Mesendoderm (in vitro differentiated cells): ENCODE measurements around the gene ATL2.

ENCODE experiments used
- DNase-seq: peaks from one replicate; pipeline ENCODE4 v3.0.0; 2013
- H2AK5ac ChIP-seq: 2 replicates; pipeline ENCODE4 v1.6.1; 2013; ENCODE audit warnings: low read length, inconsistent platforms
- H2BK120ac ChIP-seq: 2 replicates; pipeline ENCODE4 v1.6.1; 2013; ENCODE audit warnings: low read depth, mild to moderate bottlenecking, low read length, moderate library complexity, mixed read lengths
- H2BK15ac ChIP-seq: replicated peaks from 2 replicates; pipeline ENCODE4 v1.6.1; 2013; ENCODE audit warnings: low read depth, mild to moderate bottlenecking, moderate library complexity
- H2BK5ac ChIP-seq: 2 replicates; pipeline ENCODE4 v1.6.1; 2013; ENCODE audit warnings: low read length, inconsistent platforms
- H3K18ac ChIP-seq: 2 replicates; pipeline ENCODE4 v1.6.1; 2013; ENCODE audit warnings: mild to moderate bottlenecking, low read length, mixed read lengths
- H3K23ac ChIP-seq: one replicate; pipeline ENCODE4 v1.6.1; 2013; ENCODE audit warnings: low read length
- H3K27ac ChIP-seq: 2 replicates; pipeline ENCODE4 v1.5.1; 2013; ENCODE audit warnings: low read depth, mild to moderate bottlenecking, inconsistent platforms, low read length, moderate library complexity
- H3K27me3 ChIP-seq: 2 replicates; pipeline ENCODE4 v1.6.1; 2013; ENCODE audit warnings: low read length, control low read depth, mild to moderate bottlenecking, inconsistent platforms; ENCODE audit not compliant: insufficient read depth, poor library complexity
- H3K36me3 ChIP-seq: 2 replicates; pipeline ENCODE4 v1.6.1; 2013; ENCODE audit warnings: low read length, inconsistent platforms; ENCODE audit not compliant: control insufficient read depth, insufficient read depth
- H3K4ac ChIP-seq: one replicate; pipeline ENCODE4 v1.6.1; 2013; ENCODE audit warnings: low read depth, mild to moderate bottlenecking, low read length, moderate library complexity
- H3K4me1 ChIP-seq: 2 replicates; pipeline ENCODE4 v1.6.1; 2013; ENCODE audit warnings: low read depth, low read length, inconsistent platforms; ENCODE audit not compliant: control insufficient read depth
- H3K4me2 ChIP-seq: 2 replicates; pipeline ENCODE4 v1.6.1; 2013; ENCODE audit warnings: low read length
- H3K4me3 ChIP-seq: 2 replicates; pipeline ENCODE4 v1.5.1; 2013; ENCODE audit warnings: mild to moderate bottlenecking, low read length
- H3K56ac ChIP-seq: one replicate; pipeline ENCODE4 v1.6.1; 2013; ENCODE audit warnings: low read length
- H3K79me1 ChIP-seq: 2 replicates; pipeline ENCODE4 v1.6.1; 2013; ENCODE audit warnings: low read length, inconsistent platforms
- H3K79me2 ChIP-seq: 2 replicates; pipeline ENCODE4 v1.6.1; 2013; ENCODE audit warnings: mild to moderate bottlenecking, low read length; ENCODE audit not compliant: control insufficient read depth, insufficient read depth
- H3K9ac ChIP-seq: 2 replicates; pipeline ENCODE4 v1.6.1; 2013; ENCODE audit warnings: low read length, inconsistent platforms
- H4K5ac ChIP-seq: one replicate; pipeline ENCODE4 v1.6.1; 2013; ENCODE audit warnings: low read length
- H4K8ac ChIP-seq: one replicate; pipeline ENCODE4 v1.6.1; 2013; ENCODE audit warnings: low read depth, mild to moderate bottlenecking, control low read depth, low read length, moderate library complexity
- WGBS: extraction: QIAGEN DNeasy Blood & Tissue Kit; methylation state at CpG from one replicate; pipeline ENCODE4 v1.1.7; 2013; ENCODE audit warnings: low lambda C conversion rate, missing lambda C conversion rate; ENCODE audit not compliant: insufficient coverage; ENCODE audit errors: extremely low coverage; 5-methylcytosine and 5-hydroxymethylcytosine counted together

Gene ATL2

DNA sequence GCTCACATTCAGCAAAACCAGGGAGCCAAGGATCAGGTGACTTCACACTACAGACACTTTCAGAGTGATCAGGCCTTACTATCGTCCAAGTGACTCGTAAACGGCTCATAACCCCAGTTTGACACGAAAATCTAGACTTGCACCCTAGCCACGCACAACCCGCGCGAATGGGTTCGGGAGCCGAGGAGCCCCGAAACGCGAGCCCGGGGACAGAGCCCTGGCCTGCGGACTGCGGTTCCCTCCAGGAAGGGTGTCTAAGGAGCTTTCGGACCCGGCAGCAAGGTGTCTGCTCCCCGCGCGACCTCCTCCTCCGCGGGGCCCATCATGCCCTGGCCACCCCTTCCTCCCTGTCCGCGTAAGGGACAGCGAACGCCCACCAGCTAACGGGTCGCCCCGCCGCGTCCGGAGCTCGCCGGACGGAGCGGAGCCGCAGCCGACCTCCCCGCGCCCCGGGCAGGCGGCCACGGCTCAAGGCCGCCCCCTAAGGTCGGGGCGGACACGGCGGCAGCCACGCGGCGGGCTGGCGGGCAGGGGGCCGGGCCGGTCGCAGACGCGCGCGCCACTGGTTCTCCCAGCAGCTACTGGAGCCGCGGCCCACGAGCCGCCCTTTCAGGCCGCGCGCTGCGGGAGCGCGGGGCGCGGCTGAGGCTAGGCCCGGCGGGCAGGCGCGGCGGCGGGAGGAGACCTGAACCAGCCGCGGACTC is 575 bp downstream of the ATL2 start:
- H3K4me2 ChIP-seq = peak overlapping the region; percentile 73
- peak overlapping the region; percentile 46 for H3K18ac ChIP-seq
- H3K23ac ChIP-seq = no peak overlapping the region
- H3K79me2 ChIP-seq = peaks cover 45% of the 10 kb centered on the region
- peak; percentile 81 for DNase-seq
- WGBS = no CpG with 5 or more reads among the region's 80 CpGs
- H2BK15ac ChIP-seq = no peak overlapping the region
- H3K27ac ChIP-seq = peak overlapping the region; percentile 62
- no peak overlapping the region for H4K8ac ChIP-seq
- peak overlapping the region; percentile 39 for H2BK120ac ChIP-seq
- peaks cover 8% of the 10 kb centered on the region for H3K4me1 ChIP-seq
- no peak overlapping the region for H2AK5ac ChIP-seq
- peaks cover 2% of the 10 kb centered on the region for H3K79me1 ChIP-seq
- H3K56ac ChIP-seq = peak overlapping the region; percentile 99
- H3K4me3 ChIP-seq = peak overlapping the region; percentile 71
- no peak overlapping the region for H4K5ac ChIP-seq
- no peaks in the 10 kb centered on the region for H3K27me3 ChIP-seq
- H3K4ac ChIP-seq = peak overlapping the region; percentile 93
- H3K36me3 ChIP-seq = no peaks in the 10 kb centered on the region
- peak overlapping the region; percentile 95 for H3K9ac ChIP-seq
- H2BK5ac ChIP-seq = peak overlapping the region; percentile 73

DNA sequence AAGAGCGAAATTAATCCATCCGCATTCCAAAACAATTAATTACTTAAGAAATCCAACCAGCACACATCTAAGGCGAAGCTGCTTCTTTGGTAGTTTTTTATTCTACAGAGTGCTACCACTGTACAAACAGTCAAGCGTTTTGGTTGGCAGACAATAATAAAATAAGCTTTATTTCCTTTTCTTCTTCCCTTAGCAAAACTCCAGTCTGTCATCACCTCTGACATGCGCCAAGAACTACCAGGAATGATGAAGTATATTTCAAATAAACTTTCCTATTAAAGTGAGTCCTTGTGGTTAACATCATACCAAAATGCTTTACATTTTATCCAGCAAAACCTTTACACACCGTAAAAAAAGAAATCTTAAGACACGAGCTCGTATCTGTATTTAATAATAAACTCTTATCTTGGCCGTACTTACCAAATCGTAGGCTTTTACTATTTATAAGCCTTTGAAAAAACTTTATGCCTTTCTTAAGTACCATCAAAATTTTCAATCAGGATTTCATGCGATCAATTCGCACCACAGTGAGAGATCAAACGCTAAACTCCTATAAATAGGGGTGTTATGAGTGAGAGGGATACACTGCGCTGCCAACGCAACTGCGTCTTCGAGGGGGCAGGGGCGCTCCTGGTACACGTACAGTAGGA is 1.3 kb downstream of the ATL2 start:
- peak overlapping the region; percentile 71 for H3K4me3 ChIP-seq
- H3K36me3 ChIP-seq = no peaks in the 10 kb centered on the region
- no peaks in the 10 kb centered on the region for H3K27me3 ChIP-seq
- peak overlapping the region; percentile 73 for H3K4me2 ChIP-seq
- H3K23ac ChIP-seq = no peak overlapping the region
- no peak overlapping the region for H2AK5ac ChIP-seq
- H4K8ac ChIP-seq = no peak overlapping the region
- H2BK120ac ChIP-seq = no peak overlapping the region
- peak overlapping the region; percentile 73 for H2BK5ac ChIP-seq
- DNase-seq = no peak
- no CpG with 5 or more reads among the region's 19 CpGs for WGBS
- H3K9ac ChIP-seq = peak overlapping the region; percentile 95
- peak overlapping the region; percentile 99 for H3K56ac ChIP-seq
- H3K79me2 ChIP-seq = peaks cover 51% of the 10 kb centered on the region
- H4K5ac ChIP-seq = no peak overlapping the region
- no peak overlapping the region for H3K27ac ChIP-seq
- no peak overlapping the region for H3K4ac ChIP-seq
- H2BK15ac ChIP-seq = no peak overlapping the region
- H3K18ac ChIP-seq = no peak overlapping the region
- H3K4me1 ChIP-seq = peaks cover 8% of the 10 kb centered on the region
- H3K79me1 ChIP-seq = peaks cover 2% of the 10 kb centered on the region

- no CpG with 5 or more reads among the region's 2 CpGs for WGBS
- peaks cover 2% of the 10 kb centered on the region for H3K4me1 ChIP-seq
- no peak overlapping the region for H3K4me2 ChIP-seq
- H4K8ac ChIP-seq = no peak overlapping the region
- H2BK5ac ChIP-seq = no peak overlapping the region
- H3K4me3 ChIP-seq = no peak overlapping the region
- H3K27ac ChIP-seq = no peak overlapping the region
- H3K27me3 ChIP-seq = no peaks in the 10 kb centered on the region
- no peak overlapping the region for H2BK120ac ChIP-seq
- no peak for DNase-seq
- H3K18ac ChIP-seq = no peak overlapping the region
- no peak overlapping the region for H3K4ac ChIP-seq
- H3K36me3 ChIP-seq = no peaks in the 10 kb centered on the region
- peak overlapping the region; percentile 27 for H3K56ac ChIP-seq
- no peak overlapping the region for H2AK5ac ChIP-seq
- H3K79me1 ChIP-seq = peaks cover 2% of the 10 kb centered on the region
- peak overlapping the region; percentile 48 for H3K9ac ChIP-seq
- peaks cover 58% of the 10 kb centered on the region for H3K79me2 ChIP-seq
- no peak overlapping the region for H4K5ac ChIP-seq
- H3K23ac ChIP-seq = no peak overlapping the region
- no peak overlapping the region for H2BK15ac ChIP-seq
Observed at GRCh38 chr2:38374984-38375383, 2.1 kb downstream of the ATL2 start.

DNA sequence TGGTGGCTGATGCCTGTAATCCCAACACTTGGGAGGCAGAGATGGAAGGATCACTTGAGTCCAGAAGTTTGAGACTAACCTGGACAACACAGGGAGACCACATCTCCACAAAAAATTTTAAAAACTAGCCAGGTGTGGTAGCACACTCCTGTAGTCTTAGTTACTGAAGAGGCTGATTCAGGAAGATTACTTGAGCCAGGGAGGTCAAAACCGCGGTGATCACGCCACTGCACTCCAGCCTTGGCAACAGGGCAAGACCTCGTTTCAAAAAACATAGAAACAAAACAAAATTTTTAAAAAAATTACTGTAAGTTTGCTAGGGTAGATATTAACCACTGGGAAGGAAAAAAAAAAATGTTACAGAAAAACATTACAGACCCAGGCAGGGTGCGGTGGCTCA is 5.8 kb downstream of the ATL2 start:
- no peak overlapping the region for H4K5ac ChIP-seq
- DNase-seq = no peak
- H3K79me2 ChIP-seq = peaks cover 76% of the 10 kb centered on the region
- H2BK5ac ChIP-seq = no peak overlapping the region
- H2BK15ac ChIP-seq = no peak overlapping the region
- no peak overlapping the region for H3K27ac ChIP-seq
- no CpG with 5 or more reads among the region's 5 CpGs for WGBS
- H3K27me3 ChIP-seq = no peaks in the 10 kb centered on the region
- no peak overlapping the region for H3K4me3 ChIP-seq
- H3K9ac ChIP-seq = no peak overlapping the region
- no peak overlapping the region for H3K4ac ChIP-seq
- H2BK120ac ChIP-seq = no peak overlapping the region
- H3K18ac ChIP-seq = no peak overlapping the region
- H4K8ac ChIP-seq = no peak overlapping the region
- no peak overlapping the region for H2AK5ac ChIP-seq
- peaks cover 2% of the 10 kb centered on the region for H3K79me1 ChIP-seq
- H3K4me2 ChIP-seq = no peak overlapping the region
- no peaks in the 10 kb centered on the region for H3K36me3 ChIP-seq
- H3K56ac ChIP-seq = no peak overlapping the region
- H3K23ac ChIP-seq = no peak overlapping the region
- peaks cover 2% of the 10 kb centered on the region for H3K4me1 ChIP-seq

DNA sequence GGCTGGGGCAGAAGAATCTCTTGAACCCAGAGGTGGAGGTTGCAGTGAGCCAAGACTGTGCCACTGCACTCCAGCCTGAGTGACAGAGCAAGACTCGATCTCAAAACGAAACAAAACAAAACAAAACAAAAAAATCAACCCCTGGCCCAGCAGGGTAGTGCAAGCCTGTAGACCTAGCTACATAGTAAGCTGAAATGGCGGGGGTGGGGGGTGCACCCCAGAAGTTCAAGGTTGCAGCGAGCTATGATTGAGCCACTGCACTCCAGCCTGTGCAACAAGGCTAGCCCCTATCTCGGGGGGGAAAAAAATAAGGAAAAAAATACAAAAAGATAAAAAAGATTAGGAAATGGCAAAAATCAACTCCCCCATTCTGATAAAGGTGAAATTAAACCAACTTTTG is 6.4 kb downstream of the ATL2 start:
- Histone ChIP-seq H3K4me2 (no peak overlapping the region), H3K79me2 (peaks cover 75% of the 10 kb centered on the region), H3K4me3 (no peak overlapping the region), H3K79me1 (no peaks in the 10 kb centered on the region), H3K56ac (no peak overlapping the region), H3K4ac (no peak overlapping the region), H3K36me3 (no peaks in the 10 kb centered on the region), H2BK5ac (no peak overlapping the region), H3K4me1 (peaks cover 2% of the 10 kb centered on the region), H4K5ac (no peak overlapping the region), H3K23ac (no peak overlapping the region), H3K9ac (no peak overlapping the region), H4K8ac (no peak overlapping the region), H3K27me3 (no peaks in the 10 kb centered on the region), H3K18ac (no peak overlapping the region), H2AK5ac (no peak overlapping the region), H2BK120ac (no peak overlapping the region), H3K27ac (no peak overlapping the region), H2BK15ac (no peak overlapping the region)
- no peak for DNase-seq
- WGBS = no CpG with 5 or more reads among the region's 5 CpGs
